ENCODE measurements around the gene KIF4A.
A peak's percentile ranks its signal among the peaks of the same experiment; 100 is the strongest.
"Not testable (repeated sequence)": the region's sequence is repeated elsewhere in the genome, so short reads cannot be mapped to it uniquely, and the experiment has no call there.

The KIF4A gene, protein sequence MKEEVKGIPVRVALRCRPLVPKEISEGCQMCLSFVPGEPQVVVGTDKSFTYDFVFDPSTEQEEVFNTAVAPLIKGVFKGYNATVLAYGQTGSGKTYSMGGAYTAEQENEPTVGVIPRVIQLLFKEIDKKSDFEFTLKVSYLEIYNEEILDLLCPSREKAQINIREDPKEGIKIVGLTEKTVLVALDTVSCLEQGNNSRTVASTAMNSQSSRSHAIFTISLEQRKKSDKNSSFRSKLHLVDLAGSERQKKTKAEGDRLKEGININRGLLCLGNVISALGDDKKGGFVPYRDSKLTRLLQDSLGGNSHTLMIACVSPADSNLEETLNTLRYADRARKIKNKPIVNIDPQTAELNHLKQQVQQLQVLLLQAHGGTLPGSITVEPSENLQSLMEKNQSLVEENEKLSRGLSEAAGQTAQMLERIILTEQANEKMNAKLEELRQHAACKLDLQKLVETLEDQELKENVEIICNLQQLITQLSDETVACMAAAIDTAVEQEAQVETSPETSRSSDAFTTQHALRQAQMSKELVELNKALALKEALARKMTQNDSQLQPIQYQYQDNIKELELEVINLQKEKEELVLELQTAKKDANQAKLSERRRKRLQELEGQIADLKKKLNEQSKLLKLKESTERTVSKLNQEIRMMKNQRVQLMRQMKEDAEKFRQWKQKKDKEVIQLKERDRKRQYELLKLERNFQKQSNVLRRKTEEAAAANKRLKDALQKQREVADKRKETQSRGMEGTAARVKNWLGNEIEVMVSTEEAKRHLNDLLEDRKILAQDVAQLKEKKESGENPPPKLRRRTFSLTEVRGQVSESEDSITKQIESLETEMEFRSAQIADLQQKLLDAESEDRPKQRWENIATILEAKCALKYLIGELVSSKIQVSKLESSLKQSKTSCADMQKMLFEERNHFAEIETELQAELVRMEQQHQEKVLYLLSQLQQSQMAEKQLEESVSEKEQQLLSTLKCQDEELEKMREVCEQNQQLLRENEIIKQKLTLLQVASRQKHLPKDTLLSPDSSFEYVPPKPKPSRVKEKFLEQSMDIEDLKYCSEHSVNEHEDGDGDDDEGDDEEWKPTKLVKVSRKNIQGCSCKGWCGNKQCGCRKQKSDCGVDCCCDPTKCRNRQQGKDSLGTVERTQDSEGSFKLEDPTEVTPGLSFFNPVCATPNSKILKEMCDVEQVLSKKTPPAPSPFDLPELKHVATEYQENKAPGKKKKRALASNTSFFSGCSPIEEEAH

DNA sequence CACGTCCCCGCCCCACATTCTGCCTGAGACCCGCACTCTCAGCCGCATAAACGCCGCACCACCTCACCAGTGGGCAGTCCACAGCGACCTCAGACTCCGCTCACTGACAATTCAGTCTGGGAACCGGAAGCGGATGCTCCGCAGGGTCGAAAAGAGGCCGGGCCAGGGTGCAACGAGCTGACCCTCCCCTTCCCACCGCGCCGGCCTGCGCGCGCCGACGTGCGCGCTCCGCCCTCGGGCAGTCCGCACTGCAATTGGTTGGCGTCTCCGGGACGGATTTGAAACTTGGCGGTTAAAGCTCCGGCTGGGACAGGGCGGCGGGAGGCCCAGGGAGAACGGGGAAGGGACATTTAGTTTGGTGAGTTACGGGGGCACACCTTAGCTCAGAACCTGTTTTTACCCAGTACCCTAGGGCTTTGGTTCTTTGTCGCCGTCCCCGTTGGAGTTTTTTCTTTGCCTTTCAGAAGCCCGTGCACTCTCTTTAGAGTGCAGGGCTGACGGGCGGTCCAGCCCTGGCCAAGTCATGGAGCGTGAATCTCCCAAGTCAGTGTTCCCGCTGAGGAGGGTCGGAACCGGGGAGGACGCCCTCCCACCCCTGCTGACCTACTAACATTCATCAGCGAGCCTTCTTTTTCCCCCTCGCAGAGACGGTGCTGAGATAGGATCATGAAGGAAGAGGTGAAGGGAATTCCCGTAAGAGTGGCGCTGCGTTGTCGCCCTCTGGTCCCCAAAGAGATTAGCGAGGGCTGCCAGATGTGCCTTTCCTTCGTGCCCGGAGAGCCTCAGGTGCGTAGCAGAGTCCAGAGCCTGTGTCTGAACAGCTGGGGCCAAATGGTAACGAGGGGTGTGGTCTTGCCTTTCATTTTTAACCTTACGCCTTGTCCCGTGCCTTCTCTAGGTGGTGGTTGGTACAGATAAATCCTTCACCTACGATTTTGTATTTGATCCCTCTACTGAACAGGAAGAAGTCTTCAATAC lies at the start of gene KIF4A, which contains the start of gene PDZD11:
TSS of gene KIF4A (plus strand) at position 312 of the 978 bp plus-strand sequence. CDS start at position 667, 355 bp downstream.
TSS of gene PDZD11 (minus strand) at position 135 of the 978 bp plus-strand sequence. CDS start 586 bp downstream, outside the sequence.
- DNase-seq, result peak; percentile 90

GRCh38 chrX:70240751-70241150 lies 49.2 kb upstream of the KIF4A start:
- no peak for DNase-seq

- DNase-seq, result no peak
Measured at GRCh38 chrX:70241501-70241900, 48.4 kb upstream of the KIF4A start.

- not testable (repeated sequence) for DNase-seq
Measured at GRCh38 chrX:70243601-70244000, 46.3 kb upstream of the KIF4A start.

DNA sequence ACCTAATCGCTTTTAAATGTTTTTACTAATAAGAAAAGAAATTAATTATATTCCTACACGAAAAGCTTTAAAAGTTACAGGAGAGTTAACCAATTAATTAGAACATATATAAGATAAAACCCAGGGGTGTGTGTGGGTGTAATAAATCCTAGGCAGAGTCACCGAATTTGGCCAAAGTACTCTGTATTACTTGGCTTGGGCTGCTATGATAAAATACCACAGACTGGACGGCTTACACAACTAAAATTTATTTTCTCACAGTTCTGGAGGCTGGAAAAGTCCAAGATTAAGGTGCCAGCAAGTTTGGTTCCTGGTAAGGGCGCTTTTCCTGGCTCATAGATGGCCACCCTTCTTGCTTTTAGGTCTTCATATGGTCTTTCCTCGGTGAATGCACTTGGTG lies 45.0 kb upstream of the KIF4A start:
- DNase-seq, result no peak

DNA sequence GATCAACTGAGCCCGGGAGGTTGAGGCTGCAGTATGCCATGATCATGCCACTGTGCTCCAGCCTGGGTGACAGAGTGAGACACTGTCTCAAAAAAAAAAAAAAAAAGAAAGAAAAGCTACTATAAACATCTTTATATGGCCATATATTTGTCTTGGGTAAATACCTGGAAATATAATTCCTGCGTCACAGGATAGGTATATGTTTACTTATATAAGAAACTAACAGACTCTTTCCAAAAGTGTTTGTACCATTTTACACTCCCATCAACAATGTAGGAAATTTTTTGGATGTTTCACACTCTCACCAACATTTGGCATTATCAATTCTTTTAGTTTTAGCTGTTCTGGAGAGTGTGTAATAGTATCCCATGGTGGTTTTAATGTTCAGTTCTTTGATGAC lies 42.7 kb upstream of the KIF4A start:
- no peak for DNase-seq

DNA sequence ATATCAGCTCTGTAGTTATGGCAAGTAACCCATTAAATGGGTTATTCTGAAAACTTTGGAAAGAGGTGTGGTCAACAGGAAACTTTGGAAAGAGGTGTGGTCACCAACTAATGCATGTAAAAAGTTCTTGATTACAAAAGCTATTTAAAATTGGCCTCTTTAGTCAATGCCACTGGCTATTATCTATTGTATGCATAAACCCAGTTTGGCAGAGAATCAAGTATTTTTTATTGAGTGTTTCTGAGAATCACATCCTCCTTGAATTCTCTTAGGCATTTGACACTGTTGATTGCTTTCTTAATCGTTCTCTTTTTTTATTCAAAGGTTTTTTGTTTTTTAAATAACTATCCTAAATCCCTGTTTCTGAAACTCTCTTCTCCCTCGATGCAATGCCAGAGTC lies 37.4 kb upstream of the KIF4A start:
- no peak for DNase-seq

GRCh38 chrX:70253377-70254062 lies 36.4 kb upstream of the KIF4A start:
- peak; percentile 1 for DNase-seq

DNA sequence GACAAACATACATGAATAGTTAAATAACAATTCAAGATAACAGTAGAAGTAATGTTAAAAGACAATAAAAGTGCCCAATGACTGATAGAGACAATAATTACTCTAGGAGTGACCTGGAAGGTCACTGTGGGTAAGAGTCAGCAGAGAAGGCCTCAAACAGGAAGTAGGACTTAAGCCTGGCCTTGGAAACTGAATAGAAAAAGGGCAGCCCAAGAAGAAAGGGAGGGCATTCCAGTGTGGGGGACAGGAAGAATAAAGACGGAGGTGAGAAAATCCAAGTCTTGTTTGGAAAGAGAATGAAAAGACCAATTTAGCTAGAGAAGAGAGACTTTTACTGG lies 35.9 kb upstream of the KIF4A start:
- DNase-seq, result no peak

- DNase-seq, result no peak
Measured at GRCh38 chrX:70254909-70255308, 35.0 kb upstream of the KIF4A start.

- DNase-seq, result no peak
Measured at GRCh38 chrX:70255452-70255851, 34.5 kb upstream of the KIF4A start.

DNA sequence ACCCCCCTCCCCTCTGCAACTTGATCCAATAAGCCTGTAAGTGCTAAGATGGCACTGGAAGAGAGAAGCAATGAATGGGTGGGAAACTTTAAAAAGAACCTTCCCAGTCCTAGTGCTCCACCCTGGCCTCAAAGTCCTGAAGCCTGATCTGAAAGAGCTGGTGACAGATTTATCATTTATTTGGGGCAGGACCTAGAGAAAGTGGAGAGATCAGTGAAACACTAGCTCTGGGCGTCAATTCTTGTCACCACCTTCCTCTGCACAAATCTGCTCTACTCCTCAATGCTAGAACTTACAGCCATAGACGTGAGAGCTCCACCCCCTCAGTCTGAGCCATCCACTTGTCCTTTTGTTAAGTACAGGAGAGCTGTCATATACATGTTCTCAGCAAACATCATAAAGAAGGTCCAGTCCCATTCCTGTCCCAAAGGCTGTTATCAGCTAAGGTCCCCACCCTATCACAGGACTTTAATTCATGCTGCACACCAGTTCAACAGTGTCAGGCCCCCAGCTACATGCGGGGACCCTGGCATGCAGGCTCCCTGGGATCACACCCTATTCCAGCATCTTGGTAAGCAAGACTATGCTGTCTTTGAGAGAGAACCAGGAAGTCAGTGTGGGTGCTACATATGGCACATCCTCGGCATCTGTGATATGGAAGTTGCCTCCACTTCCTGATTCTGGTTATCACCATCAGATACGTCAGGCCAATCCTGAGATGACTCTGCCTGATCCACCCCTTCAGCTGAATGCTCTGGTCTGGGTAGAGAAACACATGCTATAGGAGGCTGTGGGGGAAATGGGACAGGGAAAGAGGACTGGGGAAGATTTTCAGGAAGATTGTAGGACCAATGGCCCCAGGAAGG lies 32.2 kb upstream of the KIF4A start:
- no peak for DNase-seq

GRCh38 chrX:70260104-70260503 lies 29.8 kb upstream of the KIF4A start, which contains the start of gene P2RY4:
TSS of gene P2RY4 (minus strand) at chrX:70260204. CDS start at chrX:70259624, 580 bp downstream.
- no peak for DNase-seq

GRCh38 chrX:70262952-70263567 lies 26.8 kb upstream of the KIF4A start:
- peak; percentile 65 for DNase-seq

- no peak for DNase-seq
Measured at GRCh38 chrX:70264784-70265183, 25.1 kb upstream of the KIF4A start.

GRCh38 chrX:70268034-70268433 lies 21.9 kb upstream of the KIF4A start, which contains the start of gene ARR3:
TSS of gene ARR3 (plus strand) at chrX:70268334. CDS start at chrX:70269386, 1,052 bp downstream.
- no peak for DNase-seq

DNA sequence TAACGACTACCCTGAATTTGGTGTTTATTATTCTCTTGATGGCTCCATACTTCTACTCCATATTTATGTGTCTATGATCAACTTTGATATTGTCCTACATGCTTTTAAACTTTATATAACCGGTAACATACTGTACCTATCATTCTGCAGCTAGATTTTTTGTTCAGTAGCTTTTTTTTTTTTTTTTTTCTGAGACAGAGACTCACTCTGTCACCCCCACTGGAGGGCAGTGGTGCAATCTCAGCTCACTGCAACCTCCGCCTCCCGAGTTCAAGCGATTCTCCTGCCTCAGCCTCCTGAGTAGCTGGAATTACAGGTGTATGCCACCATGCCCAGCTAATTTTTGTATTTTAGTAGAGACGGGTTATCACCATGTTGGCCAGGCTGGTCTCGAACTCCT lies 15.9 kb upstream of the KIF4A start:
- DNase-seq, result not testable (repeated sequence)

GRCh38 chrX:70279081-70279480 lies 10.8 kb upstream of the KIF4A start:
- DNase-seq, result no peak

DNA sequence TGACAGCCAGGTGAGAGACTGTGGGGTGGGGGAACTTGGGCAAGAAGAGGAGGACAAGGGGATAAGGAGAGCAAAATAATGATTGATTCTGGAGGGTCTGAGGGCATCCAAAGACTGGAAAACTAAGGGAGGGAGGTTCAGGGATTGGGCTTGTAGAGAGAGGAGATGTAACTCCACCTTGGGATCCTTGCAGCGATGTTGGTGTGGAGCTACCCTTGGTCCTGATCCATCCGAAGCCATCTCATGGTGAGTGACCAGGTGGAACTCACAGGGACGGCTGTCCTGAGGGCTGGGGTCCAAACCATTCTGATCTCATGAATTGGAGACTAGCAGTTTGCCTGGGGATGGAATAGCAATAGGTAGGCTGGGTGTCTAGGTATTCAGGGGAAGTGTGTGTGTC lies 9.3 kb upstream of the KIF4A start:
- DNase-seq, result no peak

- no peak for DNase-seq
Measured at GRCh38 chrX:70281951-70282350, 8.0 kb upstream of the KIF4A start, which contains the start of gene RAB41. TSS of gene RAB41 (plus strand) at chrX:70282172. CDS start at chrX:70282218, 46 bp downstream.
